HFFc6 (cell line): ENCODE measurements around the gene SFSWAP. TPM values are rescaled to one million over a fixed set of nuclear protein-coding genes. Genes with fewer than 3 reads are reported as not detected.

Source experiments
- DNase-seq: peaks from one replicate; pipeline ENCODE4 v3.0.0-alpha.2; 2018
- H3K27ac Mint-ChIP-seq: 2 replicates; pipeline ENCODE4 v1.8.0; 2020; ENCODE audit warnings: mild to moderate bottlenecking, mixed read lengths
- H3K27me3 Mint-ChIP-seq: 2 replicates; pipeline ENCODE4 v1.8.0; 2021; ENCODE audit warnings: mild to moderate bottlenecking, moderate library complexity, mixed read lengths; ENCODE audit not compliant: insufficient read depth
- H3K36me3 Mint-ChIP-seq: 2 replicates; pipeline ENCODE4 v1.8.0; 2021; ENCODE audit warnings: low read depth, mixed read lengths
- H3K4me1 Mint-ChIP-seq: 2 replicates; pipeline ENCODE4 v1.8.0; 2020; ENCODE audit warnings: low read depth, mixed read lengths
- H3K4me3 Mint-ChIP-seq: 2 replicates; pipeline ENCODE4 v1.8.0; 2020; ENCODE audit warnings: mild to moderate bottlenecking, moderate library complexity, mixed read lengths
- H3K9me3 Mint-ChIP-seq: 2 replicates; pipeline ENCODE4 v1.8.0; 2020; ENCODE audit warnings: mild to moderate bottlenecking, mixed read lengths
- CTCF ChIP-seq: fragments of 200-600 bp; sonication (generic); IDR thresholded peaks from 2 replicates; pipeline ENCODE4 v1.5.0; 2021; ENCODE audit warnings: antibody characterized with exemption, mild to moderate bottlenecking
- total RNA-seq, 6 experiments: library from RNA; stranded (reverse); fragmentation: NEBNext Ultra II Directional; extraction: Animal tissue kit (Norgen Biotek cat#: 25700); gene quantifications; 2 replicates in 1 of 6; 3 replicates in 5 of 6; pipeline ENCODE4 v1.2.3, GENCODE V29; 2021

SFSWAP gene
- total RNA-seq, 6 experiments from 2014 or later = 23.9 to 32.4 (median 28.8) TPM

GRCh38 chr12:131735153-131735456, 24.2 kb downstream of the SFSWAP start:
- H3K27ac Mint-ChIP-seq = no peak overlapping the region
- H3K4me1 Mint-ChIP-seq = peaks cover 20% of the 10 kb centered on the region
- TF ChIP-seq CTCF = no peak
- no peak overlapping the region for H3K4me3 Mint-ChIP-seq
- H3K36me3 Mint-ChIP-seq = peaks cover 27% of the 10 kb centered on the region
- no peaks in the 10 kb centered on the region for H3K9me3 Mint-ChIP-seq
- no peaks in the 10 kb centered on the region for H3K27me3 Mint-ChIP-seq
- DNase-seq = no peak

DNA sequence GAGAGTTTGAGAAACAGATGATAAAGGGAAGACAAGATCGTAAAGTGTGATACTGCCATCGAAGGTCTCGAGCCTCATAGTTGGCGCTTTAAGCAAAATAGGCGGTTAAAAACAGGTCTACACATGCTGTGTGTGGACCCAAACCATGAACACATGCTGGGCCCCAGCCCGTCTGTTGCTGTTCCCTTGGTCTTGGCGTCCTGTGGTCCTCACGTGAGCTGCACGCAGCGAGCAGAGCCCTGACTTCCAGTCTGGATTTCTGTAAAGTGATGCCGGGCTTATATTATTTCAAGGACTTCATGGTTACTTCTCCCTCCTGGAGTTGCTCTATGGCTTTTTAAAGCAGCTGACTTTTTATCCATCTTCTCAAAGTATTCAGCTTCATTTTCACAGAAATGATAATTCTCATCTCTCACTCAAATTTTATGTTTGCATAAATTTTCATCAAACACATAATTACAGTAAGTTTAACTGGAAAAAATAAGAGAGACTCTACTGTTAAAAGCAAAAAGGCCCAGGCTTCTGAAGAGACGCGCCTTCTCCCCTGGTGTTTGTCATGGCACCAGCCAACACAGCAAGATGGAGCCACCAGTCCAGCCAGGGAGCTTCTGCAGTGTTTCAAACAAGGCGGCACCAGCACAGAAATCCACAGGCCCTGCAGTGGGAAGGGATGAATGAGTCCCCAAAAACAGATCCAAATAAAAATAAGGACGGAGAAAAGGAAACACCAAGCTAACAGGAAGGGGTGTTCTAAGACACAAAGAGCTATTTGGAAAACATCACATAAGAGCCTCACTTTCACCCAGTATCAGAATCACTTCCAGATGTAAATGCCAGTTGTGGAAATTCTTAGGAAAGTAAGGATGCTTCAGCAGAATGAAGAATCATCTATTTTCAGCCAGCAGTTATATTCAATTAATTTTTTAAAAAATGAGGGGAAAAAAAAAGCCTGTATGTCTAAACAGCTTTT, 24.9 kb downstream of the SFSWAP start:
- Mint-ChIP-seq H3K36me3 (peaks cover 34% of the 10 kb centered on the region), H3K27ac (peak overlapping the region; percentile 35; the same call in 1 of the 2 replicates), H3K9me3 (no peaks in the 10 kb centered on the region), H3K4me3 (no peak overlapping the region), H3K27me3 (no peaks in the 10 kb centered on the region), H3K4me1 (peaks cover 20% of the 10 kb centered on the region)
- TF ChIP-seq CTCF = no peak
- no peak for DNase-seq

GRCh38 chr12:131736446-131737149, 25.7 kb downstream of the SFSWAP start:
- Mint-ChIP-seq H3K9me3 (no peaks in the 10 kb centered on the region), H3K27me3 (no peaks in the 10 kb centered on the region), H3K4me3 (peak overlapping the region; percentile 30), H3K36me3 (peaks cover 32% of the 10 kb centered on the region), H3K27ac (peak overlapping the region; percentile 83), H3K4me1 (peaks cover 20% of the 10 kb centered on the region)
- DNase-seq = no peak
- no peak for TF ChIP-seq CTCF

- peaks cover 38% of the 10 kb centered on the region for H3K36me3 Mint-ChIP-seq
- H3K9me3 Mint-ChIP-seq = no peaks in the 10 kb centered on the region; the same call in 1 of the 2 replicates
- peaks cover 20% of the 10 kb centered on the region for H3K4me1 Mint-ChIP-seq
- DNase-seq = peak; percentile 26
- peak overlapping the region; percentile 41 for H3K4me3 Mint-ChIP-seq
- TF ChIP-seq CTCF = no peak
- H3K27me3 Mint-ChIP-seq = no peaks in the 10 kb centered on the region
- peak overlapping the region; percentile 83 for H3K27ac Mint-ChIP-seq
Measured at GRCh38 chr12:131737150-131737827, 26.4 kb downstream of the SFSWAP start.

- DNase-seq = no peak
- H3K36me3 Mint-ChIP-seq = peaks cover 41% of the 10 kb centered on the region
- no peaks in the 10 kb centered on the region for H3K27me3 Mint-ChIP-seq
- no peak overlapping the region for H3K27ac Mint-ChIP-seq
- peaks cover 20% of the 10 kb centered on the region for H3K4me1 Mint-ChIP-seq
- peaks cover 8% of the 10 kb centered on the region for H3K9me3 Mint-ChIP-seq
- H3K4me3 Mint-ChIP-seq = no peak overlapping the region
- no peak for TF ChIP-seq CTCF
Measured at GRCh38 chr12:131738196-131738595, 27.3 kb downstream of the SFSWAP start.
